PC-9 (cell line): Measurements from ENCODE around the gene DENND5A.

Experiments
- CTCF ChIP-seq: fragments of 200-600 bp; sonication (generic); conservative IDR thresholded peaks from 2 replicates; pipeline ENCODE4 v1.6.1; 2017; ENCODE audit warnings: mixed run types, antibody characterized with exemption, mild to moderate bottlenecking, moderate library complexity
- EZH2 ChIP-seq: fragments of 200-600 bp; sonication (generic); IDR thresholded peaks from 2 replicates; pipeline ENCODE4 v1.8.0; 2017; ENCODE audit warnings: antibody characterized with exemption, low read depth

- TF ChIP-seq CTCF (no peak), EZH2 (no peak)
Measured at GRCh38 chr11:9259981-9260837, 4.9 kb downstream of the DENND5A start.
